NT2/D1 (cell line): ENCODE data around the gene CEBPB.

ENCODE experiments used
- SUZ12 ChIP-seq: IDR thresholded peaks from 2 replicates; pipeline ENCODE4 v1.6.1; 2011; ENCODE audit not compliant: insufficient read length, insufficient read depth; ENCODE audit errors: extremely low read depth
- YY1 ChIP-seq: IDR thresholded peaks from 2 replicates; pipeline ENCODE4 v1.6.1; 2011; ENCODE audit not compliant: insufficient read length, insufficient read depth
- ZNF274 ChIP-seq: IDR thresholded peaks from 2 replicates; pipeline ENCODE4 v1.6.1; 2011; ENCODE audit warnings: mild to moderate bottlenecking, low read depth, low read length

- TF ChIP-seq YY1, result no peak
- no peak for TF ChIP-seq ZNF274
- no peak for TF ChIP-seq SUZ12
These were observed 24.7 kb upstream of the CEBPB start for GRCh38 chr20:50165684-50166554.
